ENCODE measurements around the gene ZNF493. TPM values are rescaled to one million over a fixed set of nuclear protein-coding genes. Genes with fewer than 3 reads are reported as not detected.

ZNF493 gene
- total RNA-seq, 1 experiment from 2014 or later, result 26.4 TPM

DNA sequence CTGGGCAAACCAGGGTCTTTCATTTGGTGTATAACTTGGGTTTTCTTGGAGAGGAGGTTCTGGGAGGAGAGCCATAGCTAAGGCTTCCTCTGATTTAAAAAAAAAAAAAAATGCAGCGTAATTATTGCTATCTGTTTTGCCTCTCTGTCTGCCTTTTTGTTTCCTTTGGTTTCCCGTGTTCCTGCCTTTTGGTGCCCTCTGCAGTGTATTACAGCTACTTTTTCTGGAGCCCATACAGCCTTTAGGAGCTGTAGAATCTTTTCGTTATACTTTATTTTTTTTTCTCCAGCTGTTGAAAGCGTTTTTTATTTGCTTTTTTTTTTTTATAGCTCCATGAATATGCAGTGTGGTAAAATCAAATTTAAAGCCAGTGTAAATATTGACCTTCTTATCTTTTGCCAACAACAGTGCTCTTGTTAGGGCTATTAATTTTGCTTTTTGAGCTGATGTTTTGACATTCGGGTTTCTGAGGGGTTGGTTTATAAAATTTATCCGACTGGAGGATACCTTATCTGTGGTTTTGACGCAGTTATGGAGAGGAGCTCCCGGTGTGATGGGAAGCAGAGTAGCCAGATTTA is 38.1 kb downstream of the ZNF493 start:
- Histone ChIP-seq H2BK5ac (ENCODE audit: insufficient read length, low read length) (no peak overlapping the region), H3K18ac (ENCODE audit: insufficient read length, low read depth, low read length) (no peak overlapping the region), H3K27me3 (ENCODE audit: insufficient read depth, low read length) (no peaks in the 10 kb centered on the region), H3K4me1 (ENCODE audit: insufficient read depth, low read length) (no peaks in the 10 kb centered on the region), H2BK20ac (ENCODE audit: low read depth, low read length, poor library complexity, severe bottlenecking) (no peak overlapping the region), H3K79me1 (ENCODE audit: insufficient read depth, low read depth, low read length, poor library complexity, severe bottlenecking) (no peaks in the 10 kb centered on the region), H3T11ph (ENCODE audit: low read length) (no peak overlapping the region), H4K5ac (ENCODE audit: insufficient read length, low read depth, low read length) (no peak overlapping the region), H3K23ac (ENCODE audit: insufficient read length, low read depth, low read length) (no peak overlapping the region), H3K23me2 (ENCODE audit: insufficient read length, low read depth, low read length, poor library complexity, severe bottlenecking) (no peaks in the 10 kb centered on the region), H3K9ac (ENCODE audit: extremely low read depth, insufficient read length, low read length) (no peak overlapping the region), H4K8ac (replicated peaks; ENCODE audit: insufficient read length, low read depth, low read length) (no peak overlapping the region), H4K91ac (ENCODE audit: insufficient read length, low read depth, low read length) (no peak overlapping the region), H2AK5ac (ENCODE audit: insufficient read length, low read length) (no peak overlapping the region), H3K79me2 (ENCODE audit: insufficient read depth, low read length) (no peaks in the 10 kb centered on the region; the same call in 1 of the 2 replicates), H3K27ac (ENCODE audit: insufficient read length, low read depth, low read length) (no peak overlapping the region), H2BK120ac (ENCODE audit: low read depth, low read length, poor library complexity, severe bottlenecking) (no peak overlapping the region), H3K4me2 (ENCODE audit: insufficient read depth, insufficient read length, low read length) (no peak overlapping the region), H3K56ac (ENCODE audit: insufficient read length, low read depth, low read length) (no peak overlapping the region), H3K4ac (ENCODE audit: low read depth, low read length) (no peak overlapping the region), H2BK15ac (ENCODE audit: low read depth, low read length) (no peak overlapping the region), H4K20me1 (ENCODE audit: control insufficient read depth, insufficient read depth, insufficient read length) (no peaks in the 10 kb centered on the region), H3K9me3 (ENCODE audit: control insufficient read depth, low read depth, low read length) (no peaks in the 10 kb centered on the region), H2AFZ (ENCODE audit: low read length) (no peak overlapping the region), H3K14ac (ENCODE audit: insufficient read depth, low read length) (no peak overlapping the region), H2BK12ac (ENCODE audit: insufficient read length, low read depth, low read length) (no peak overlapping the region)
- DNase-seq, result no peak
- H3K9me3 Mint-ChIP-seq, result peaks cover 8 to 53% of the 10 kb centered on the region in 2 experiments
- H3K27me3 Mint-ChIP-seq (ENCODE audit: low read depth), result peaks cover 1% of the 10 kb centered on the region
- 0 out of 3 replicates have a peak, but pooled peaks have one; percentile 19 for TF ChIP-seq CTCF (conservative IDR thresholded peaks at IDR 0.05)
- WGBS (ENCODE audit: extremely low coverage, insufficient read length, low lambda C conversion rate), result no CpG with 5 or more reads among the region's 8 CpGs
- peaks cover 0 to 11% (median 7%) of the 10 kb centered on the region in 3 experiments; a peak in 6 of 7 replicates for H3K36me3 Mint-ChIP-seq (ENCODE audit: insufficient read depth in 1 of 3, low read depth in 3 of 3)
- H3K4me3 Mint-ChIP-seq, result no peak overlapping the region
- H3K27ac Mint-ChIP-seq, result no peak overlapping the region
- H3K4me1 Mint-ChIP-seq, result no peaks in the 10 kb centered on the region; a peak in 1 of 4 replicates
